GM19468 (cell line): ENCODE results near the gene NEIL1.
"Not testable (repeated sequence)": the region's sequence is repeated elsewhere in the genome, so short reads cannot be mapped to it uniquely, and the experiment has no call there.

Source experiments
- ATAC-seq: cut with Tn5 transposase; IDR thresholded peaks from one replicate; pipeline ENCODE4 v1.9.1; 2021; ENCODE audit warnings: mild to moderate bottlenecking, moderate library complexity, moderate number of reproducible peaks; ENCODE audit not compliant: unreplicated experiment; ENCODE audit errors: extremely low read depth

The NEIL1 gene

GRCh38 chr15:75346796-75347221 is at the start of gene NEIL1:
NEIL1 (plus strand) TSS chr15:75347039; CDS start chr15:75348906, 1,867 bp downstream.
- ATAC-seq = no peak

GRCh38 chr15:75298541-75299310 is 48.1 kb upstream of the NEIL1 start:
- not testable (repeated sequence) for ATAC-seq

GRCh38 chr15:75299311-75299688 is 47.5 kb upstream of the NEIL1 start:
- ATAC-seq = not testable (repeated sequence)

- ATAC-seq = not testable (repeated sequence)
Measured at GRCh38 chr15:75300026-75300425, 46.8 kb upstream of the NEIL1 start.

GRCh38 chr15:75302318-75302717 is 44.5 kb upstream of the NEIL1 start:
- ATAC-seq = no peak

GRCh38 chr15:75302753-75303152 is 44.1 kb upstream of the NEIL1 start:
- ATAC-seq = not testable (repeated sequence)

GRCh38 chr15:75306188-75306587 is 40.7 kb upstream of the NEIL1 start:
- ATAC-seq = no peak

GRCh38 chr15:75307778-75308390 is 39.0 kb upstream of the NEIL1 start:
- ATAC-seq = no peak

- ATAC-seq = no peak
Measured at GRCh38 chr15:75309711-75310110, 37.1 kb upstream of the NEIL1 start.

- ATAC-seq = not testable (repeated sequence)
Measured at GRCh38 chr15:75312548-75312947, 34.3 kb upstream of the NEIL1 start.

GRCh38 chr15:75313116-75313845 is 33.6 kb upstream of the NEIL1 start:
- no peak for ATAC-seq

- no peak for ATAC-seq
Measured at GRCh38 chr15:75314552-75315290, 32.1 kb upstream of the NEIL1 start.

GRCh38 chr15:75319231-75319897 is 27.5 kb upstream of the NEIL1 start:
- not testable (repeated sequence) for ATAC-seq

GRCh38 chr15:75321711-75322110 is 25.1 kb upstream of the NEIL1 start:
- ATAC-seq = no peak

- no peak for ATAC-seq
Measured at GRCh38 chr15:75325922-75326321, 20.9 kb upstream of the NEIL1 start.

- no peak for ATAC-seq
Measured at GRCh38 chr15:75327005-75327404, 19.8 kb upstream of the NEIL1 start.

GRCh38 chr15:75327491-75327890 is 19.3 kb upstream of the NEIL1 start:
- no peak for ATAC-seq

GRCh38 chr15:75328493-75329314 is 18.1 kb upstream of the NEIL1 start:
- ATAC-seq = no peak

- ATAC-seq = no peak
Measured at GRCh38 chr15:75329571-75329970, 17.3 kb upstream of the NEIL1 start.
